Loucy (cell line): Measurements from ENCODE around the gene MYCN.

Experiments
- CTCF ChIP-seq: fragments of 200-600 bp; sonication (generic); conservative IDR thresholded peaks from 2 replicates; pipeline ENCODE4 v1.5.1; 2014; ENCODE audit warnings: mild to moderate bottlenecking, antibody characterized with exemption, low read length
- EZH2phosphoT487 ChIP-seq: fragments of 200-600 bp; IDR thresholded peaks from 2 replicates; pipeline ENCODE4 v1.6.1; 2018; ENCODE audit warnings: antibody characterized with exemption, mild to moderate bottlenecking, moderate library complexity, borderline replicate concordance

- TF ChIP-seq CTCF (no peak), EZH2phosphoT487 (no peak)
Observed at GRCh38 chr2:15981646-15982045, 41.3 kb downstream of the MYCN start.
